CD4-positive, alpha-beta T cell treated with Interleukin-15 for 1 hour (primary cell): ENCODE data around the gene AGAP1.

Experiments
- DNase-seq: peaks from one replicate; pipeline ENCODE4 v3.0.0-alpha.2; 2020

AGAP1 gene

DNA sequence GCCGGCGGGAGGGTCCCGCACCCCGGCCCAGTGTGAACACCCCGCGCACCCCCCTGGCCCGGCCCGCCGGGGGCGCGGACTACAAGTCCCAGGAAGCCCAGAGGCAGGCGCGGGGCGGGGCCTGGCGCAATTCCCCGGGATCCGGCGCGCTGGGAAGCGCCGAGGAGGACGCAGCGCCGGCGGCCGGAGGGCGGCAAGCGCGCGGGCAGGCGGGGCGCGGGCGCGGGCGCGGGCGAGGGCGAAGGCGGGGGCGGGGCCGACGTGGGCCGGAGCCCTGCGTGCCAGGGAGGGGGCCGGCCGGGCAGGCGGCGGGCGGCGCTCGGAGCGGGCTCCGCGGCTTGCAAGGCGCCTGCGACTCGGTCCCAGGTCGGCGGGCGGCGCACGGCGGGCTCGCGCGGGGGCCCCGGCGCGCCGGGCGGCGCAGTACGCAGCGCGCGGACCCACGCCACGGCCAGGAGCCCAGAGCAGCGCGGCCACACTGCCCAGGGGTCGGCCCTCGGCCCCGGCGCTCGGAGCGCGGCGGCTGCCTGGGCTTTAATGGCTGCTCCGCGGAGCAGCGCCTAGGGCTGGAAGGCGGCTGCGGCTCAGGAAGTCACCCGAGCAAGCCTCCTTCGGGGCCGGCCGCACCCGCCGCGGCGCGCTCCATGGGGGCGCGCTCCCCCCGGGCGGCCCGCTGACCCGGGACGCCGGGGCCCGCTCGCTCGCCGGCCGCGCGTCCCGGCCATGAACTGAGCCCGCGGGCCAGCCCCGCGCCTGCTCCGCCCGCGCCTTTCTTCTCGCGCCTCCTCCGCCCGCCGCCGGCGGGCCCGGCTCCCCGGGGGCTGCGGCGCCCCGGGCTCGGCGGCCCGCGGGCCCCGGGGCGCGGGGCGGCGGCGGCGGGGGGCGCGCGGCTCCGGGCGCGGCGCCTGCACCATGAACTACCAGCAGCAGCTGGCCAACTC, at the start of gene AGAP1:
Gene AGAP1, plus strand, starts transcription at position 269 of the 941 bp plus-strand sequence.
- DNase-seq = no peak

DNA sequence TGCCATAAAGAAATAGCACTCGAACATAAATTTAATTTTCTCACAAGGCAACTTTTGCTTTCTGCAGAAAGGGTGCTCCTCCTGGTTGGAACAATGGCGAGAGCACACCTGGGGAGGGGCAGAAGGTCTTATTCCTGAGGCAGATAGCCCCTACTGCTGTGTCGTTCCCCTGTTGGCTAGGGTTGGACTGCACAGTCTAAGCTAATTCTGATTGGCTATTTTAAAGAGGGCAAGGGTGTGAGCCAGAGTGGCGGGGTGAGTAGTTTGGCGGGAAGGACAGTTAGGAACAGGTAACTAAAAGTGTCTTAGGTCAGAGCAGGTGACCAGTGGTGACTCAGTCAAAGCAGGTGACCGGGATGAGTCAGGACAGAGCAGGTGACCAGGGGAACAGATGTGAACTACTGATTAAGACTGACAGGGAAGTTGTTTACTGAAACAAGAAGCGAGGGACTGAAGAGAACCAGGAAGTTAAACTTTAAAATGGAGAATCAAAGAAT, 49.7 kb upstream of the AGAP1 start:
- DNase-seq = no peak

DNA sequence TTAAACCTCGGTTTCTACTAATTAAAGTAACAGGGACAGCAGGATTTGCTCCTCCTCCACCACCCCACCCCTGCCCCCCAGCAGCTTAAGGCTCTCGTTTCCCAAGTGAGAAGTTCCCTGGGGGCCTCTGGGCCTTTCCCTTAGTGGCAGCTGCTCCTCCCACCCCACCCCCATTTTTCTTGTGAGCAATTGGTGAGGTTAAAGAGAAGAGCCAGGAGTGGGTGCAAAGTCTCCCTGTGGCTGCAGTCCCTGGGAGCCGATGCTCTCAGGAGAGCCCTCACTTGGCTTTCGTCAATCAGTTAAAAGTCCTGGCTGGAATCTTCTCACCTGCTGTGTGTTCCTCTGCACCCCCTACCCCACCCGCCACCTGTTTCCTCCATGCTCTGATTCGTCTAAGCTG, 48.7 kb upstream of the AGAP1 start:
- DNase-seq = no peak

DNA sequence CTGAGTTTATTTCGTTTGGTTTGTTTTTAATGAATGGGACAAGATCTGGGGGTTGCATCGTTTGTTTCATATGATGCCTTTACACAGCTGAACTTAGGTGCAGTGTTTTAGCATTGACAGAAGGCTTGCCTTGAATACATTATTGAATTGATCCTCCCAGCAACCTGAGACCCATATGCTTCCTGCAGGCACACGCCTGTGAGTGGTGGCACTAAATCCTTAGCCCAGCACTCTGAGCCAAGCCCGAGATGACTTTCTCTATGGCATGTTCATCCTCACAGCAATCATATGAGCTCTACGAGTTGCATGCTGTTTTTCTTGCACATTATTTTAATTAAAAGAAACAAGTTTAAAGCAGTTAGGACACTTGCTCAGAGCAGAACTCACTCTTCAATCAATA, 47.8 kb upstream of the AGAP1 start:
- DNase-seq = no peak

DNA sequence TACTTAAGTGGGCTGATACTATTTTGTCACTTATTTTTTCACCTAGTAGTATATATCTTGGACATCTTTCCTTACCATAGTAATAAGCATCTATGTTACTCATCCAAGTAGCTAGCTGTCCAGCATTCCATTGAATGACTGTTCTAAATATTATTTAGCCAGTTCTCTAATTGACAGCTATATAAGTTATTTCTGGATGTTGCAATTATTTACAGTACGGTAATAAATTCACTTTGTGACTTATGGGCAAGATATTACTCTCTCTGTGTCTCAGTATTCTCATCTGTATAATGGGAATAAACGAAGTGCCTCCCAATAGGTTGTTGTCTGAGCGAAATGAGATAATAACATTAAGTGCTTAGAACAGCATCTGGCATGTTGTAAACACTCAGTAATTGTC, 46.6 kb upstream of the AGAP1 start:
- DNase-seq = no peak

DNA sequence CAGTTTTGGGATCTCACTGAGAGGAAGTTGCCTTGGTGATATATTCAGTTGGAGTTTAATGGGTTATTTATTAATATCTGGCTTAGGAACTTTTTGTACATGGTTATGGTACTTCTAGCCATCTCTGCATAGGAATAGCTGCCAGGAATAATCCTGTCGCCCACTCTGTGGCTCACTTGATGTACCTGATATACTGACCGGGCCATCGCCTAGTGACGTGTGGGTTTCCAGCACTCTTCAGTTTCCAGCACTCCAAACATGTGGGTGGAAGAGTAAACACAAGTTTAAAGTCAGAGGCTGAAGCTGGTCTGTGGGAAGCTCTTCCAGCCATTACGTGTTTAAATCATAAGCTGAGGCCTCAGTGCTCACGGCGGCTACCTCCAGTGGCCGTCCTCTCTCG, 44.3 kb upstream of the AGAP1 start:
- DNase-seq = no peak

DNA sequence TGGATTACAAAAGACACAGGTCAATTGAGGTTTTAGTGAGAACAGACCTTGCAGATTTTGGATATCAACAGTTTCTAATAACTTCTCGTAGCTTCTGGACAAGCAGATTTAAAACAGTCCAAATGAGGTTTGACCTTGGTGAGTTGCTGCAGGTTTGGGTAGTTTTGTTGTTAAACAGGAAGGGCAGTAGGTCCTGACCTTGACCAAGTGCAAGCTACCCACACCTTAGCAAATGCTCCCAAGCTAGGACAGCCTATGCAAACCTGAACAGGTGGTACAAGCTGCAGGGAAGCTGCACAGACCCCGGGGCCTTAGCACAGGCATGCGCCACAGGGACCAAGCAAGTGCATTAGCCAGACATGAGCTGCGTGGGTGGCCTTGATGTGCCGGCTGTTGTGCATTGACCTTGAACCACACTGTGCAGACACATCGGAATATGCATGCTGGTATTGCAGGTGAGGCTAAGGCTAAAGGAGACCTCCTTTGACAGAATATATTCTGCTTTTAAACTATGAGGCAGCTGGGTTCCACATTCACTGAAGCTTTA, 40.2 kb upstream of the AGAP1 start:
- DNase-seq = no peak

DNA sequence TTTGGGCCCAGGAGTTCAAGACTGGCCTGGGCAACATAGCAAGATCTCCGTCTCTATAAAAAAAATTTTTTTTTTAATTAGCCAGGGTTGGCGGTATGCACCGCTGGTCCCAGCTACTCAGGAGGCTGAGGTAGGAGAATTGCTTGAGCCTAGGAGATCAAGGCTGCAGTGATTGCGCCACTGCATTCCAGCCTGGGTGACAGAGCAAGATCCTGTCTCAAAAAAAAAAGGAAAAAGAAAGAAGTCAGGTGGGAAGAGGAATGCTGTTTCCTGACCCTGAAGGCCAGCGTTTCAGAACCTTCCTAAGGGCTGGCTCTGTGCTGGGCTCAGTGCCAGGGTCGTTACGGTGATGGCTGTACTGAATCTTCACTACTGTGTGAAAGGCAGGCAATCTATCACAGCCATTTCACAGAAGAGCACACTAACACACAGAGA, 35.0 kb upstream of the AGAP1 start:
- no peak for DNase-seq

DNA sequence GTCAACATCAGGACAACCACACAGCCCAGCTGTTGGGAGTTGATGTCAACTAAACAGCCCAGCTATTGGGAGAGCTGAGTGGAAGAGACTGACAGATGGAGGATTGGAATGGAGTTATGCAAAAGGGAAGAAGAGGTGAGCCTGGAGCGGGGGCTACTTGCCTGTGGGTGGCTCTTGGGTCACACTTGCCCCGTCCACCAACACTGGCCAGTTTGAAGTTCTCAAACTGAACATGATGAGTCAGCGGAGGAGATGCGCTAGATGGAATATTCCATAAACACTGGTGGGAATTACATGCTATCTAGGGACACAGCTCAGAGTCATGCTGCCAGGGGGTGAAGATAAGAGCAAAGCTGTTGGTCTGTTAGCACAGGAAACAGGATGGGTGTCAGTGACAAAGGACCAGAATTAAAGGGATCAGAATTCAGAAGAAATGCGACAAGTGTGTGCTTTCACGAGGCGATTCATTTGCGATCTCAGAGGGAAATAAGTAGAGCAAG, 33.2 kb upstream of the AGAP1 start:
- DNase-seq = no peak

DNA sequence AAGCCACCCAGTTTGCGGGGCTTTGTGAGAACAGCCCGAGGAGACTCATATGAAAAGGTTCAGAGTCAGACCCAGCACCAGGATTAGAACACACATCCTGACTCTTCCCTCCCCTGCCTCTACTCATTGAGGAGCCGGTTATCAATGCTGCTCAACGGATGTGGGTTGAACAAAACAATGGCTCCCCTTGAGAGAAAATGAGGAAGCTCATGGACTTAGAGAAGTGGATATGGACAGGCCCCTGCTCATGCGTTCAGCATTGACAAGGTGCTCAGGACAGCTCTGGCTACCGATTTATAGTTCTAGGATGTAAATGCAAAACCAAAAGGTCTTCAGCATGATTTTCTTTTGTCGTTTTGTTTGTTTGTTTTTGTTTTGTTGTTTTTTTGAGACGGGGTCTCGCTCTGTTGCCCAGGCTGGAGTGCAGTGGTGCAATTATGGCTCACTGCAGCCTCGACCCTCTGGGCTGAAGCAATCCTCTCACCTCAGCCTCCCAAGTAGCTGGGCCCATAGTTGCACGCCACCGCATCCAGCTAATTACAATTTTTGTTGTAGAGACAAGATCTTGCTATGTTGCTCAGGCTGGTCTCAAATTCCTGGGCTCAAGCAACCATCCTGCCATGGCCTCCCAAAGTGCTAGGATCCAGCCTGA, 32.0 kb upstream of the AGAP1 start:
- DNase-seq = no peak

DNA sequence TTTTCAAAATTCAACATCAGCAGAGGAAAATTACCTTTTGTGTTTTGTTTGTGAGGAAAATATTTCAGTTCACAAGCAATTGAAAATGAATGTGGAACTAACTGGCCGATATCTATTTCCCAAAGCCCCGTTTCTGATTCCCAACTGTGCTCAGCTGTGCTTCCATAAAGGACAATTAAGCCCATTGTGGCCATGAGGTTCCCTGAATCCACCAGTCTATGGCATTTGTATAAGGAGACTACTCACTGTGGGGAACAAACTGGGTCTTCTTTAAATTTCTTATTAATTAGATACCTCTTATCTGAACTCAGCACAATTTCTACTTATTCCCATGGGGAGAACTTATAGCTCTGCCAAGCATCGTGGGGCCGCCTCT, 31.4 kb upstream of the AGAP1 start:
- no peak for DNase-seq

DNA sequence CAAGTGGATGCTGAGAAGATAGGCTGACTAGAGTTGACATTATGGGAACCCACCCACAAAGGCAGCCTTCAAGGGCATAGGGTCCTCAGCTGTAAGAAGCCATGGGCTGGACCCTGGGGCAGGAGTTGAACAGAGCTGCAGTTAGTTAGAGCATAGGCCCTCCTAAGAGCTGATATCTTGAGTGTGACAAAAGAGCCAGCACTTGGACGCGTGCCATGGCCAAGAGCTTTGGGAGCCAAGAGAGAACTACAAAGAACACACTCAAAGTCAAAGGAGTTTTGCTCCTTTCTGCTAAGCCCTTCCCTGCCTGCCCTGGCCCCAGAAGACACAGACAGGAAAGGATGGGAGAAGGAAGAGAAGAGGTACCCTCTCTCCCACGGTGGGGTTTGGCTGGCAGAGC, 29.9 kb upstream of the AGAP1 start:
- DNase-seq = no peak

DNA sequence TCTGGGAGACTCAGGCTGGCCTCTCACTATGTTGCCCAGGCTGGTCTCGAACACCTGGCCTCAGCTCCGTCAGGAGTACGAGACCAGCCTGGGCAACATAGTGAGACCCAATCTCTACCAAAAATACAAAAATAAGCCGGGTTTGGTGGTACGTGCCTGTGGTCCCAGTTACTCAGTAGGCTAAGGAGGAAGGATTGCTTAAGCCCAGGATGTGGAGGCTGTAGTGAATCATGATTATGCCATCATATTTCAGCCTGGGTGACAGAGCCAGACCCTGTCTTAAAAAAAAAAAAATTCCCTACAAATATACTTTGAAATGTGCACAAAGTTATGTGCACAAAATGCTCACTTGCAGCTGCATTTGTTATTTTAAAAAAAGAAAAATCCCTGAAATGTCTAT, 26.3 kb upstream of the AGAP1 start:
- DNase-seq = no peak

DNA sequence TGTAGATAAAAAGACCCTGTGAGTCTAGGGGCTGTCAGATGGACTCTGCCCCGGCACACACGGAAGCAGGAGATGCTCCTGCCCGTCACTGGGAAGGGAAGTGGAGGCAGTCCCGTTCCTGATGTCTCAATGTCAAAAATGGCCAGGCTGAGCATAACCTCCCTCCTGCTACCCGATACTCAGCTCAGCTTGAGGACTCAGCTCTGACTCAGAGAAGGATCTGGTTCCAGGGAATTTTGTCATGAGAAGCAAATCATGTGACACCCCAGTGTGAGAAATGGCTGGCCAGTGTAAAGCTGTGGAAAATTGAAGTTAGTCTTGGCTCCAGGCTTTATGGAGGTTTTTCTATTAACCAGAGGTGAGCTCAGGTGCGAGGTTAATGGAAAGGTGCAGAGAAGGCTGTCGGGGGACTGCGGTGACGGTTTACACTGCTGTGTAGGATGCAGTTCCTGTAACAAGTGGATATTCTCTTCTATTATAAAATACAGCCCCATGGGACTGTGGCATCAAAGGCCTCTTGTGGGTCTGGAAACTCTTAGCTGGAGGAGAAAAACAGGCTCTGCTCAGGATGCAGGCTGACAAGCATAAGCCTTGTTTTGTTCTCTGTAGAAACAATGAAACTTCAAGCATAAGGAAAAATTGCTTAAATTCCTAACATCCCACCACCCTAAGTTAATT, 24.7 kb upstream of the AGAP1 start:
- DNase-seq = no peak

DNA sequence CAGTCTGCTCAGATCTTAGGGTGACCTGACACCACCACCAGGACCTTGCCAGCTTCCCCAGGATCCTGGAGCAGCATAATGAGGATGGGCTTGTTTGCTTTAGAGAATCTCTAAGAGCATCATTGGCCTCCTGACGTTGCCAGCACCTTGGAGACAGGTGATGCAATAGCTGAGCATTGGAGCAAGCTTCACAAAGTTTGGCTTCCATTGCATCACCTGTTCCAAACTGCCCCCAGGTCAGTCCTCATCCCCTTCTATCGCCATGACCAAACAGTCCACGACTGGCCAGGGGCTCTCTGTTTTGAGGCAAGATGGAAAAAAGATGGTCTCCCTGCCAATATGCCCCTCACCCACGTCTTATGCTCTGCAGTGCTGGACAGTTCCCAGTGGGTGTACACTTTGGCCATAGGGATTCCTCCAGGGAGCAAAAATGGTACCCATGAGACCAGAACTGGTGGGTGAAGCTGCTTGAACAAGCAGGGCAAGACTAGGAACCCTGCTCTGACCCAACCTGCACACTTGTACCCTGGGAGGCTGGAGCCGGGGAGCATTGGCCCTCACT, 22.6 kb upstream of the AGAP1 start:
- no peak for DNase-seq

DNA sequence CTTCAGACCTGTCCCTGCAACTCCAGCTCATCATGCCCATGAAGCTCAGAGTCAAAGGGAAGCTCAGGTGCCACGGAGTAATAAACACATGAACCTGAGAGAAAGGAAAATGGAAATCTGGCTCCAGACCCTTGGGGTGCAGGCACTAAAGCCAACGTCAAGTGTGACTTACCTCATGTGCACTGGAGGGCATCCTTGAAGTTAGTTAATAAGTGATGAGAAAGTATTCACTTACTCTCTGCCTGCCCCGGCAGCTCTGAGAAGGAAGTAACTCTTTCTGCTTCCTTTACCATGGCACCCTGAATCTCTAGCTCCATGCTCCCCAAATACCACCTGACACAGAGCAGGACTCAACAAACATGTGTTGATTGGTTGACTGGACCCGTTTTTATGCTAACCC, 21.4 kb upstream of the AGAP1 start:
- no peak for DNase-seq

DNA sequence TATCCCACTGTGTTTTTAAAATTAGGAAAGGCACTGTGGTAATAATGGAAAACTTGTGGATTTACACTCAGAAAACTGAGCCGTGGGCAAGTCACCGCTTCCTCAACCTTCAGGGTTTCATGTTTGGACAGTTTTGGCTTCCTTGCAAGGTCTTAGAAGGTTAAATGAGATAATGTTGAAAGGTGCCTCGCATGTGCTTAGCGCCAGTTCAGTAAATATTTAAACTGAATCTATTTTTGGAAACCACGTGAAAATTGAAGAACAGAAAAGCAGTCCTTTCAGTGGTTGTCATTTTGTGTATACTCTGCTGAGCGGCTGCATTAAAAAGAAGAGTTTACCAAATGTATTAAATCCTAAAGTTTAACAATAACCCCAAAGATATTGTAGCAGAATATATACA, 15.2 kb upstream of the AGAP1 start:
- DNase-seq = no peak

DNA sequence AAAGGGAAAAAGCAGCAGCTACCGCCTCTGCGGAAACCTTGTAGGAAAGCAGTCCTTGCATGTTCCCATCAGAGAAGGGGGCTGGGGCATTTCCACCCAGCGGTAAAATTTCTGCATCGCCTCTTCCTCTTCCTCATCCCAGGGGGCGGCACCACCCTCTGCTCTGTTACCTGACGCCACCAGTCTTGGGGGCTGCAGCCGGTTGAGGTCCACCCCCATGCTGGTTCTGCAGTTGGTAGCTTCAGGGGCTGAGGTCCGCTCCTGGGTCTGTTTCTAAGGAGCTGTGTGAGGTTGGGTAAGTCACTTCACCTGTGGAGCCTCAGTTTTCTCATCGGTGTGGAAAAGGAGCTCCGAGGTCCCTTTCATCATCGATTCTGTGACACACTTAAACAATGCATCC, 14.2 kb upstream of the AGAP1 start:
- no peak for DNase-seq

DNA sequence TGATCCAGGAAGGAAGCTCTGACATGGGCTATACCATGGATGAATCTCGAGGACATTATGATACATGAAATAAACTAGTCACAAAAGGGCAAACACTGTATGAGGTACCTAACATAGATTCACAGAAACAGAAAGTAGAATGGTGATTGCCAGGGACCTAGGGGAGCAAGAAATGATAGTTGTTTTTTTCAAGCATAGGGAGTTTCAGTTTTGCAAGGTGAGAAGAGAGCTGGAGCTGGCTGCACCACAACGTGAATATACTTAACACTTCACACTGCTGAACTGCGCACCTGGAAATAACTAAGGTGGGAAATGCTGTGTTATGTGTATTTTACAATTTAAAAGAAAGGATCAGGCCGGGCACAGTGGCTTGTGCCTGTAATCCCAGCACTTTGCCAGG, 13.2 kb upstream of the AGAP1 start:
- no peak for DNase-seq

DNA sequence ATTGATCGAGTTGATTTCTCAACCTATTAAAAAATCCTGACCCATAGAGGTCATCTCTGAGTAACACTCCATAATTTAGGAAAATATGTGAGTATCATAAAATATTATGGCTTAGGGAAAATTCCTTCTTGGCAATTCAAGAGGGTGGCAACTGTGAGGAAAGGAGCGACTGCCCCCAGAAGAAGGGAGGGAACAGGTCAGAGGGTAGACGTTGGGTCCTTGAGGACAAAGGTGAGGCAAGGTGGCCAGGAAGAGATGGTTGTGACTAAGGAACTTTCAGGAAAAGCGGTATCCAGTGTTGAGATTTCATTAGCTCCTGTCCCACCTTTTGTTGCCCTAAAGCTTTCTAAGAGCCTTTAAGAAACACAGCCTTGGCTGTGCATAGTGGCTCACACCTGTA, 10.5 kb upstream of the AGAP1 start:
- DNase-seq = no peak

DNA sequence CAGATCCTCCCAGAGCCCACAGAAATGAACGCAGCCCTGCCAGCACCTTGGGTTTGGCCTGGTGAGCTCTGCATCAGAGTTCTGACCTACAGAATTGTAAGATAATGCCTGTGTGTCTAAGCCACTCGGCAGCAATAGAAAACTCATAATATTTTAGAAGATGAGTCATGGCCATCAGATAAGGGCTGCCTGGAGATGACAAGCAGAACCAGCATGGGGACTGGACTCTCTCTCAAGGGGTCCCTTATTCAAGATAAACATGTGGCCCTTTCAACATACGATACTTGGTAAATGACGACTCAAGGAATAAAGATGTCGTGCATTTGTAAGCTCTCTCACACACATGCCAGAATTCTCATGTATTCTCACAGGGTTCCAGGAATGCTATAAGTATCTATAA, 8.5 kb upstream of the AGAP1 start:
- DNase-seq = no peak

DNA sequence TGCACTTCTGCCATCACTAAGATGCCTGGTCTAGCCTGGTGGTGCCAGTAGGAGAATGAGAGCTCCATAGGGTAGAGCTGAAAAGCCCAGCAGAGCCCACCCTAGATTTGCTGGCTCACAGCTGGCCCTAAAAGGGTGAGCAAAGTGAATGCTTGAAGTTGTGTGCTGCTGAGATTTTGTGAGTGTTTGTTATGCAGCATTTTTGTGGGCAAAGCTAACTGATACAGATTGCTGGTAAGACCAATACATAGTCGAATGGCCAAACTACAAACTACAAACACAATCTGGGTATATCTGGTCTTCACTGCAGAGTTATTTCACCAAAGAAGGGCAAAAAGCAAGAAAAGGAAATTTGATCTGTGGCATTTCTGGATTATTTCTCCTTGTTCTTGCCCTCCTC, 7.1 kb upstream of the AGAP1 start:
- no peak for DNase-seq

DNA sequence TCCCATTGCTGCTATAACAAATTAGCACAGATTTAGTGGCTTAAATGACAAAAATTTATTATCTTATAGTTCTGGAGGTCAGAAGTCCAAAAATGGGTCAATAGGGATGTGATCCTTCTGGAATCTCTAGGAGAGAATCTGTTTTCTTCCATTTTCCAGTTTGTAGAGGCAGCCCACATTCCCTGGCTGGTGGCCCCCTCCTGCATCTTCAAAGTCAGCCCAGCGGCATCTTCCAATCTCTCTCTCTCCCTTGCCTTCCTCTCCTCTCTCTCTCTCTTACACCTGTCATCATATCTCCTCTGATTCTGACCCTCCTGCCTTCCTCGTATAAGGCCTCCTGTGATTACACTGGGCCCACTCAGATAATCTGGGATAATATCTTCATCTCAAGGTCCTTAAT, 3.9 kb upstream of the AGAP1 start:
- DNase-seq = no peak
